Immature natural killer cell (primary cell): Measurements from ENCODE around the gene MAPKBP1. TPM values are rescaled to one million over a fixed set of nuclear protein-coding genes. Genes with fewer than 3 reads are reported as not detected.

Experiments
- DNase-seq, 3 donors: peaks; one replicate each; pipeline ENCODE4 v3.0.0; 2022; ENCODE audit warnings: mixed read lengths in 1 of 3
- H3K27ac Mint-ChIP-seq, 6 donors: one replicate each; pipeline ENCODE4 v1.8.0; 2020; ENCODE audit warnings: mixed read lengths in 6 of 6, mild to moderate bottlenecking in 5 of 6, inconsistent platforms in 4 of 6, moderate library complexity in 3 of 6
- H3K27me3 Mint-ChIP-seq, 3 donors: one replicate each; pipeline ENCODE4 v1.8.0; 2020 to 2021; ENCODE audit warnings: low read depth in 3 of 3, mild to moderate bottlenecking in 3 of 3, mixed read lengths in 3 of 3, moderate library complexity in 3 of 3, inconsistent platforms in 1 of 3
- H3K36me3 Mint-ChIP-seq, 3 donors: one replicate each; pipeline ENCODE4 v1.8.0; 2020; ENCODE audit warnings: mixed read lengths in 3 of 3, inconsistent platforms in 2 of 3, mild to moderate bottlenecking in 2 of 3
- H3K4me1 Mint-ChIP-seq, 2 donors: one replicate each; pipeline ENCODE4 v1.8.0; 2020; ENCODE audit warnings: inconsistent platforms in 2 of 2, mild to moderate bottlenecking in 2 of 2, mixed read lengths in 2 of 2, moderate library complexity in 1 of 2
- H3K4me3 Mint-ChIP-seq, 5 donors: one replicate each; pipeline ENCODE4 v1.8.0; 2020; ENCODE audit warnings: mild to moderate bottlenecking in 5 of 5, mixed read lengths in 5 of 5, inconsistent platforms in 3 of 5, moderate library complexity in 3 of 5
- H3K9me3 Mint-ChIP-seq, 6 donors: one replicate each; pipeline ENCODE4 v1.8.0; 2020; ENCODE audit warnings: mild to moderate bottlenecking in 6 of 6, mixed read lengths in 6 of 6, inconsistent platforms in 4 of 6, moderate library complexity in 3 of 6
- polyA plus RNA-seq, 3 donors: library from polyadenylated mRNA; unstranded; fragments of 300-500 nt; fragmentation: Illumina TruSeq; gene quantifications; one replicate each; pipeline ENCODE4 v1.2.3, GENCODE V29; 2021

The MAPKBP1 gene
- polyA plus RNA-seq, 3 donors from 2014 or later, result 1.8 to 7.2 (median 3.6) TPM

DNA sequence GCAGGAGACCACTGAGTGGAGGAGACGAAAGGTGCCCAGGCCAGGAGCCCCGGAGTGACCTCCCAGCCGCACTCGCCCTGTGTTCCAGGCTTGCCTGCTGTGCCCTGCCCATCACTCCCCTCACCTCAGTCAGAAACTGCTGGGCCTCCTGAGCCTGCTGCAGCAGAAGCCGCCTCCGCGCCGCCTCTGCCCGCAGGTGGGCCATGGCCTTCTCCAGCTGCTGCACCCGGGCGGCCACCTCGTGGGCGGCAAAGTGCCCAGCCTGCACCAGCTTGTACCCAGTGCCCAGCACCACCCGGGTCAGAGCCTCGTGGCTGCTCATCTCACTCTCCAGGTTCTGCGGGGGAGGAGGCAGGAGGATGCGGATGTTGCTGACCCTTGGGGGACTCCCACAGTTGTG lies 82.0 kb downstream of the MAPKBP1 start:
- DNase-seq, result no peak
- peaks cover 0 to 4% of the 10 kb centered on the region in 2 donors for H3K4me1 Mint-ChIP-seq
- peaks cover 0 to 9% (median 0%) of the 10 kb centered on the region in 3 donors for H3K27me3 Mint-ChIP-seq
- H3K4me3 Mint-ChIP-seq, result no peak overlapping the region
- H3K27ac Mint-ChIP-seq, result no peak overlapping the region
- H3K9me3 Mint-ChIP-seq, result no peaks in the 10 kb centered on the region
- H3K36me3 Mint-ChIP-seq, result no peaks in the 10 kb centered on the region

DNA sequence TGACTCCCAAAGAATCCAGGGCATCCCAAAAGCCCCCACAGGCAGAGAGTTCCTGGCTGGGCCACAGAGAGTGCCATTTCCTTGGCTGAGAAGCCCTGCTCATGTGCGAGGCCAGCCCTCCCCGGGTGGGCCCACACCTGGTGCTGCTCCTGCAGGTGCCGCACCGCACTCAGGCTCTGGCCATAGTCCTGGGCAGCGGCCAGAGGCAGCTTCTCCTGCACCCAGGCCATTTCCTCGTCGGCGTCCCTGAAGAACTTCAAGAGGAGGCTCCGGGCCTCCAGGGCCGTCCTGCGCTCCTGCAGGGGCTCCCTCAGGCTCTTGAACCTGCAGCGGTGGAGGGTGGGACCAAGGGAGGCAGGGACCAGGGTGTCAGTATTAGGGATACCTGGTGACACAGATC lies 82.4 kb downstream of the MAPKBP1 start:
- Mint-ChIP-seq H3K4me3 (no peak overlapping the region), H3K27ac (no peak overlapping the region)

DNA sequence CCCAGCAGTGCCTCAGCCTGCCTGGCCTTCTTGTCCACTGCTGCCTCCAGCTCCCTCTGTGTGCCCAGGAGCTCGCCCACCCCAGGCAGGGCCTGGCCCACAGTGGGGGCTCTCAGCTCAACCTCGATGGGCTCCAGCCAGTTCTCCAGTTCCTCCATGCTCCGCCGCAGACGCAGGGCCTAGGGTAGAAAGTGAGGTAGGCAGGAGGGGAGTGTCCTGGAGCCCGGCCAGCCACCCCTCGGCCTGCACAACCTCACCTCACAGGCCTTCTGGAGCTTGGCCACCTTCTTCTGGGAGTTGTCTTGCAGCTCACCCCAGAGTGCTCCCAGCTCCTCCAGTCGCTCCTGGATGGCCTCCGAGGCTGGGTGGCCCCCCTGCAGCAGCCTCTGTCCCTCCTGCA lies 83.0 kb downstream of the MAPKBP1 start:
- Mint-ChIP-seq H3K27ac (no peak overlapping the region), H3K9me3 (no peaks in the 10 kb centered on the region), H3K27me3 (peaks cover 0 to 9% (median 0%) of the 10 kb centered on the region in 3 donors), H3K36me3 (no peaks in the 10 kb centered on the region), H3K4me3 (no peak overlapping the region), H3K4me1 (peaks cover 0 to 4% of the 10 kb centered on the region in 2 donors)
- DNase-seq, result no peak

More for the DNA sequence above, 82.4 kb downstream of the MAPKBP1 start:
- peaks cover 0 to 4% of the 10 kb centered on the region in 2 donors for H3K4me1 Mint-ChIP-seq
- peaks cover 0 to 9% (median 0%) of the 10 kb centered on the region in 3 donors for H3K27me3 Mint-ChIP-seq
- no peak for DNase-seq
- no peaks in the 10 kb centered on the region for H3K9me3 Mint-ChIP-seq
- H3K36me3 Mint-ChIP-seq, result no peaks in the 10 kb centered on the region

DNA sequence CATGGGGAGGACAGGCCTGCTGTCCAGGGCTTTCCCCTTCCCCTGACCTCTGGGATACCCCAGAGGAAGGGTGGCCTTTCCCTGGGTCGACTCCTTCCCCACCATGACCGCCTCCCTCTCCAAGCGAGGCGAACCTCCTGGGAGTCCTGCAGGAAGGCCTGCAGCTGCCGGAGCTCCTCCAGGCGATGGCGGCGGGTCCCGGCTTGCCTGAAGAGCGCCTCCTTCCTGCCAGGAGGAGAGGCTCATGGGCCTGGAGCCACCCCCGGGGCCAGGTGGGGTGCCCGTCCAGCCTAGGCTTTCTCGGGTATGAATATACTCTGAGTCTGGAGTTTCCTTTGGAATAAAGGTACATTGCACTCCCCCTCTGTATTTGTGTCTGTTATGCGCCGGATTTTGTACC lies 84.5 kb downstream of the MAPKBP1 start:
- peaks cover 4 to 8% of the 10 kb centered on the region in 2 donors for H3K4me1 Mint-ChIP-seq
- no peak for DNase-seq
- no peak overlapping the region for H3K27ac Mint-ChIP-seq
- H3K4me3 Mint-ChIP-seq, result no peak overlapping the region
- H3K27me3 Mint-ChIP-seq, result peaks cover 0 to 9% (median 0%) of the 10 kb centered on the region in 3 donors
- no peaks in the 10 kb centered on the region for H3K9me3 Mint-ChIP-seq
- no peaks in the 10 kb centered on the region for H3K36me3 Mint-ChIP-seq

DNA sequence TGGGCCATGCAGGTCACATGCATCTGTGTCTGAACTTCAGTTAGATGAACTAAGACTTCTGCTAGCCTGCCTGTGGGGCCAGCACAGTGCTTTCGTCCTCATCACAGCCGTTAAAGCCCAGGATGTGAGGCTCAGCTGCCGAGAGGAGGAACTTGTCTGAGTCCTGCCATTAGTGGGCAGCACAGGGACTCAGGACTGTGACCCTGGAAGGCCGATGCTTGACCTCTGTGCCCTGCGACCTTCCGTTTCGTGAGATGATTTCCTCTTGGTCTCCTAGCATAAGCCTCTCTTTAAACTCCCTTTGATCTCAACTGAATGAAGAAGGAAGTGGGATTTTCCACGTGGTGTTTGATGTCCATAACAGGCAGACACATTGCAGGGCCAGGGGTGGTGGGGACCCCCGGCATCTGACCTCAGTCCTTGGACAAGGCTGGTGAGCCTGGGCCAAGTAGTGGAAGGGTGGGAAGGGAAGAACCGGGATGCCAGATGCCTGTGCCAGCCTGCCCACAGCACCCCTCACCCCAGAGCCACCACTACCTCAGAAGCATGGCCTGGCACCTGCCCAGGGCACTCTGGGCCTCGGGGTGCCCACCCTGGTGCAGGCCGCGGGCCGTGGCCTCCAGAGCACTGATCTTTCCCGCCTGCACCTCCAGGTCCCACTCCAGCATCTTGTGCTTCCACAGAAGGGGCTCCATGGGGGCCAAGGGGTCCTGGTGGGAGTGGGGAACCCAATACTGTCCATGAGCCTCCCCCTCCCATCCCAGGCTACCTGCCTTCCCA lies 86.0 kb downstream of the MAPKBP1 start:
- H3K9me3 Mint-ChIP-seq, result no peaks in the 10 kb centered on the region
- H3K4me1 Mint-ChIP-seq, result peaks cover 4 to 8% of the 10 kb centered on the region in 2 donors
- no peak for DNase-seq
- H3K27me3 Mint-ChIP-seq, result peaks cover 0 to 9% (median 0%) of the 10 kb centered on the region in 3 donors
- no peak overlapping the region for H3K4me3 Mint-ChIP-seq
- H3K36me3 Mint-ChIP-seq, result no peaks in the 10 kb centered on the region
- H3K27ac Mint-ChIP-seq, result peak overlapping the region in 1 of 6 donors; percentile 34

DNA sequence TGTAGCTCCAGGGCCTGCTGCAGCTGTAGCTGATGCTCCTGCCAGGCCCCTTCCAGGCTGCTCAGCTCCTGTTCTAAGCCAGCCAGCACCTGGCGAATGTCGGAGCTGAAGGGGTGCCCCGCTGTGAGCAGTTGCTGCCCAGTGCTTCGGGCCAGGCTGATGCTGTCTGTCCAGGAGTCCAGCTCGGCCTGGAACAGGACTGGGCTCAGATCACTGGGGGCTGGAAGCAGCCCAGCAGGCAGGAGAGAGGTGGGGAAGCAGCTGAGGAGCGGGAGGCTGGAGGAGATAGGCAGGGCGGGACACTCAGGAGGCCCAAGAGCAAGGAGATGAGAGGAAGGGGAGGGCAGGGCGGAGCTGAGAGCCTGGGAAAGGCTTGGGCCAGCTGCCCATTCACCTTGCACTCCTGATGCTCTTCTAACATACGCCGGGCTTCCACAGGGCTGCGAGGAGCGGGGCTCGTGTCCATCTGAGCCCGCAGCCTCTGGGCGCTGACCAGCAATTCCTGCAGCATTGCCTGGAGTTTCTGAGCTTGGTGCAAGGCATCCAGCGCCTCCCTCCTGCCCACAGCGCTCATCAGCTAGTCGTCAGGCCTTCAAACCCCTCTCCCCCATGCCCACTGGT lies 87.6 kb downstream of the MAPKBP1 start:
- Mint-ChIP-seq H3K36me3 (no peaks in the 10 kb centered on the region), H3K27ac (no peak overlapping the region), H3K9me3 (no peaks in the 10 kb centered on the region), H3K4me3 (no peak overlapping the region), H3K4me1 (peaks cover 4 to 8% of the 10 kb centered on the region in 2 donors), H3K27me3 (peaks cover 0 to 5% (median 0%) of the 10 kb centered on the region in 3 donors)
- no peak for DNase-seq

DNA sequence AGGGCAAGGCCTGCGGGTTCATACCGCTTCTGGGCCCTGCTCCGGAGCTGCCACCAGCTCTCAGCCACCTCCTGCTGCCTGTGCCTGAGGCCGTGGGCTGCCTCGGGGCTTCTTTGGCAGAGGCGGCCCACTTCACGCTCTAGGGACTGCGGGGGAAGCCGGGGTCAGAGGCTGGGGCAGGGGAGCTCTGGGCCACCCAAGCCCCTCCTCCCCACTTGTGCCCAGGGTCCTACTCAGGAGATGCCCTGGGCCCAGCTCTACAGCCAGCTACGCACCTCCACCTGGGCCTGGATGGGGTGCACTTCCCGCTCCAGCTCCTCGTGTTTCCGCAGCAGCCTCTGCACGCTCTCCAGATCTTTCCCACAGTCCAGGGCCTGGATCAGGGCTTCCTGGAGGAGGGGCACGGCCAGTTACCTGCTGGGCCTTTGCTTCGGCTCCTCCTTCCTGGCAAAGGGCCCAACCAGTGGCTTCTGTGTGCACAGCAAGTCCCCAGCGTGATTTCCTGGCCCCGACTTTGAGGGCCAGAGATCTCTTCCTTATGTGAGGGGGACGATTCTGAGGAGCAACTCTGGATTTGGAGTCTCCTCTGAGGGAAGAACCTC lies 88.3 kb downstream of the MAPKBP1 start:
- Mint-ChIP-seq H3K36me3 (no peaks in the 10 kb centered on the region), H3K4me1 (peaks cover 4 to 8% of the 10 kb centered on the region in 2 donors), H3K27ac (peak overlapping the region in 1 of 6 donors; percentile 40), H3K9me3 (no peaks in the 10 kb centered on the region), H3K4me3 (no peak overlapping the region), H3K27me3 (peaks cover 0 to 5% (median 0%) of the 10 kb centered on the region in 3 donors)
- DNase-seq, result peak in 1 of 3 donors; percentile 21

DNA sequence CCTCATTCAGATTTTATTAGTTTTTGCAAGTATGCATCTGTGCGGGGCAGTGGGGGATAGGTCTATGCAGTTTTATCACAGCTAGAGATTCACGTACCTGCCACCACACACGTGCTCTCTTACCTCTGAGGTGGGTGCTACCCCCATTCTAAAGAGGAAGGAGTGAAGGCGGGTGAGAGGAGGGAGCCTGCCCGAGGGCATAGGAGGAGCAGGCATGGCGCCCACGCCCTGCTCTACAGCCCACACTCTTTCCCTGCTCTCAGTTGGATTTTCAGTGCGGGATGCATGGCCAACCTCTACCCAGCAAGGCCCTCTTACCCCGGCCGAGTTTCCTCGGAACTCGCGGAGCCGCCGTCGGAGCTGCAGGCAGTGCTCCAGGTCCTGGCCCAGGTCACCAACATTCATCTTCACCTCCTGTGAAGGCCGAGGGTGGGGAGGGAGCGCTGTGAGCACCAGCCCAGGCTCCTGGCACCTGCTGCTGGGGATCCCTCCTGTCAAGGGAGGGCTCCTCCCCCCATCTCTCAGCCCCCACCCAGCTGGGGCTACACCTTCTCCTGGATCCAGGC lies 91.3 kb downstream of the MAPKBP1 start:
- Mint-ChIP-seq H3K9me3 (no peaks in the 10 kb centered on the region), H3K27me3 (peaks cover 0 to 2% (median 0%) of the 10 kb centered on the region in 3 donors), H3K36me3 (no peaks in the 10 kb centered on the region), H3K4me1 (peaks cover 4% of the 10 kb centered on the region in 2 donors), H3K4me3 (no peak overlapping the region), H3K27ac (no peak overlapping the region)
- DNase-seq, result no peak

DNA sequence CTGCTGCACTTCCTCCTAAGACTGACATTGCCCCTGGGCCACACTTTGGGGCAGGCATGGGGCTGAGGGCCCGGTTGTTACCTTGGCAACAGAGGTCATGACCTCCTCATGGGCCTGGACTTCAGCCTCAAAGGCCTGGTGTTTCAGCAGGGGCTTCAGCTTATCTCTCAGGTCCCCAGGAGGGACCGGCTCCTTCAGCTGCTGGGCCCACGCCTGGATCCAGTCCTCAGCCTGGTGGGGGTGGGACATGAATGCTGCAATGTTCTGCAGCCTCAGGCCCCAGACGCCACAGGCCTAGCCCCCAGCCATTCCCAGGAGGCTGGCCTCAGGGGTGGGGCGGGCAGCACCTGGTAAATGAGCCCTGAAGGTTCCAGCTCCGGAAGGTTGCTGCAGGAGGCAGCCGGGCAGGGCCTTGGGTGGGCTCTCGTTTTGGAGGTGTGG lies 92.0 kb downstream of the MAPKBP1 start:
- no peak overlapping the region for H3K27ac Mint-ChIP-seq
- peaks cover 0 to 2% (median 0%) of the 10 kb centered on the region in 3 donors for H3K27me3 Mint-ChIP-seq
- no peak for DNase-seq
- H3K36me3 Mint-ChIP-seq, result no peaks in the 10 kb centered on the region
- H3K4me1 Mint-ChIP-seq, result peaks cover 4% of the 10 kb centered on the region in 2 donors
- H3K4me3 Mint-ChIP-seq, result no peak overlapping the region
- H3K9me3 Mint-ChIP-seq, result no peaks in the 10 kb centered on the region

DNA sequence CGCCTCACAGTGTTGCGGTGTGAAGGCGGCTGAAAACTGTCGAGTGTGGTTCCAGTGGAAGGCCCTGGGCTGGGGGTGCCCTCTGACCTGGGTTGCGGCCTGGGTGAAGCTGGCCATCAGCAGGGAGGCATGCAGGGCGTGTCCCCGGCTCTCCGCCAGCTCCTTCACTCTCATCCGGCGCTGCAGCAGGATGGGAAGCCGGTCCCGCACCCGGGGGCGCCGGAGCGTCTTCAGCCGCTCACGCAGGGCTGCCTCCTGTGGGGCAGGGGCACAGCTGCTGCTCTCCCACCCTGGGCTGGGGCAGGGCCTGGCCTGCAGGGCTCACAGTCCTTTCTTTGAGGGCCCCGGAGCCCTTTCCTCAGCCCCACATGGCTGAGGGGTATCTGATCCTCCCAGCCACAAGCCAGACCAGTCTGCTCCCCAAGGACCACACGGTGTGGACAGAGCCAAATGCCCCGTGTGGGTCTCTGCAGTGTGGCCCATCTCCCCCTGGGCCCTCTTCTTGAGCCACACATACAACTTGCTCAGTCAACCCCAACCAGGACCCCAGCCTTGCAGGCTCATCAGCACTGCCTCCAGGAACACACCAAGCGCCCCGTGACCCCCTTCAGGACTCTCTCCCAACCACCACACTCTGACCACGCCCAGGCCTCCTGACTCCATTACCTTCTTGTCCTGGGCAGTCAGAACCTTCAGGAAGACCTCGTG lies 92.7 kb downstream of the MAPKBP1 start:
- Mint-ChIP-seq H3K4me1 (peaks cover 4% of the 10 kb centered on the region in 2 donors), H3K9me3 (no peaks in the 10 kb centered on the region), H3K36me3 (no peaks in the 10 kb centered on the region), H3K27me3 (peaks cover 0 to 2% (median 0%) of the 10 kb centered on the region in 3 donors), H3K27ac (peak overlapping the region in 1 of 6 donors; percentile 25), H3K4me3 (no peak overlapping the region)
- DNase-seq, result no peak

DNA sequence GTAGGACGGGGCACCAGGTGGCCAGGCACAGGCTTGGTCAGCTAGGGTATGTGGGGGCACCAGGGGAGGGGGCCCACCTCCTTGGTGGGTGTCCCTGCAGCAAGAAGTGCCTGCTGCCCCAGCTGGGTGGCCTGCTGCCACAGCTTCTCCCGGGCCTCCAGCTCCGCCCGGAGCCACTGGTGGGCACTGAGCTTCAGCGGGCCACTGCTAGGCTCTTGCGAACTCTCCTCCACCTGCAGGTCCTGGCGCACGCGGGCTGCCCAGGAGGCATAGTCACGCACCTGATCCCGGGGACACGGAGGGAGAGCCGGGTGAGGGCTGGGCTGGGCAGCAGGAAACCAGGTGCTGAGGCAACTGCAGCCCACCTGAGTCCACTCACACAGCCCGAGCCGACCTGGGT lies 94.0 kb downstream of the MAPKBP1 start:
- H3K4me3 Mint-ChIP-seq, result no peak overlapping the region
- no peaks in the 10 kb centered on the region for H3K9me3 Mint-ChIP-seq
- H3K27me3 Mint-ChIP-seq, result peaks cover 0 to 2% (median 1%) of the 10 kb centered on the region in 3 donors
- no peaks in the 10 kb centered on the region for H3K36me3 Mint-ChIP-seq
- no peak for DNase-seq
- no peaks in the 10 kb centered on the region for H3K4me1 Mint-ChIP-seq
- peak overlapping the region in 2 of 6 donors; percentile 21 to 66 for H3K27ac Mint-ChIP-seq

DNA sequence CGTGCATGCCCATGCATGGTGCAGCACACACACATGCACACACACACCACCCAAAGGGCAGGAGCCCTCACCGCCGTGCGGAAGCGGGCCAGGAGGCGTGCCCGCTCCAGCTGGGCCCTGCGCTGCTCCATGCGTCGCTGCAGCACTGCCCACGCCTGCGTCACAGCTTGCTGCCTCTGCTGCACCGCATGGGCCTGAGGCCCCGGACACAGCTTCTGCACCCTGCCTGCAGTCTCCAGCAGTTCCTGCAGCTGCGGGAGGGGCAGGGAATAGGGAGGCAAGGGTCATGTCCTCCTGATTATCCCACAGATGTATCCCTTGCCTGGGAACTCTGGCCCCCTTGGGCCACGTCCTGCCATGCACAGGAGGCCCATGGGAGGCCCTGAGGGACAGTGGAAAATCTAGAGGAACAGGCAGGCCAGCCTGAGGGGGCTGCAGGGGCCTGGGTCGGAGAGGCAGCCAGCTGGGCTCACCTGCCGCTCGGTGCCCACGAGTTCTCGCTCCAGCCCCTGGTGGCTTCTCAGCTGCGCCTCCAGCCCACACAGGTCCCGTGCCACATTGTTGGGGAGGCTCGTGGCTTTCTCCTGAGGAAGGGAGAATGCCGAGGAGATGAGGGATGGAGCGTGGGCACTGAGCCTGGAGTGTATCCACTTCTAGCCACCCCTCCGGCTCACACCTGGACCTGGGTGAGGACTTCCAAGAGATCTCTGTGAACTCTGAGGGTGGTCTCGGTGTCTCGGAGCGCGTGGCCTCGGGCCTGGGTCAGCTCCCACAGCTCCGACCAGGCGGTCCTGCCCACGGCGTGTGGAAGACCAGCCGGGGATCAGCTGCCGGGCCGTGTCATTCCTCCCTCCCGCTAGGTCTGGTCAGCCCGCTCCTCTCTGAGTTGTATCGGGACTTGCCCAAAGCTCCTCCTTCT lies 95.7 kb downstream of the MAPKBP1 start:
- H3K27ac Mint-ChIP-seq, result peak overlapping the region in 2 of 6 donors; percentile 32 to 58

More for the DNA sequence above, 95.7 kb downstream of the MAPKBP1 start:
- Mint-ChIP-seq H3K4me1 (no peaks in the 10 kb centered on the region), H3K27me3 (peaks cover 0 to 2% (median 1%) of the 10 kb centered on the region in 3 donors), H3K36me3 (no peaks in the 10 kb centered on the region), H3K4me3 (peak overlapping the region in 1 of 5 donors; percentile 26), H3K9me3 (no peaks in the 10 kb centered on the region)
- no peak for DNase-seq
